Stimulated activated CD8-positive, alpha-beta memory T cell treated with anti-CD3 and anti-CD28 coated beads, Interleukin-7, amount 100 ng/mL, for 48 hours (primary cell): Measurements from ENCODE around the gene IL1RAPL1.

ENCODE experiments used
- DNase-seq, 2 donors: peaks; one replicate each; pipeline ENCODE4 v3.0.0-alpha.2; 2020; ENCODE audit warnings: low read depth in 1 of 2; ENCODE audit errors: extremely low read depth in 1 of 2

IL1RAPL1 gene

DNA sequence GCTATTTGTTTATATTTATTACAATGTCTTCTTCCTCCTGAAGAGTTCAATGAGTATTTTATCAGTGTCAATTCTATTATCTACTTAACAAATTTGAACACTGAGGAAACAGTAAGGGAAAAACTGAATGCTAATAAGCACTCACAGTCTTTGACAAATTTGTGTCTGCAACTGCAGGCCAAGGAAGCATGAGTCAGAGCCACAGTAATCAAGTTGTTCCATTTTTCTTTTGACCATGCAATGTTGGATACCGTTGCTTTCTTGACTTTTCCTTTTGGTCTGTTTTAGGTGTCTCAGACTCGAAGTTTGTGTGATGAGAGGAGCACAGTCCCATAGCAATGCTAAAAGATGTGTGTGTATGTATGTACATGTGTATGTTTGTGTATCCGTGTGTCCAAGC, 359.6 kb downstream of the IL1RAPL1 start:
- DNase-seq = no peak

- no peak for DNase-seq
Measured at GRCh38 chrX:28960063-28960462, 372.8 kb downstream of the IL1RAPL1 start.

GRCh38 chrX:28966331-28966730, 379.1 kb downstream of the IL1RAPL1 start:
- DNase-seq = no peak

DNA sequence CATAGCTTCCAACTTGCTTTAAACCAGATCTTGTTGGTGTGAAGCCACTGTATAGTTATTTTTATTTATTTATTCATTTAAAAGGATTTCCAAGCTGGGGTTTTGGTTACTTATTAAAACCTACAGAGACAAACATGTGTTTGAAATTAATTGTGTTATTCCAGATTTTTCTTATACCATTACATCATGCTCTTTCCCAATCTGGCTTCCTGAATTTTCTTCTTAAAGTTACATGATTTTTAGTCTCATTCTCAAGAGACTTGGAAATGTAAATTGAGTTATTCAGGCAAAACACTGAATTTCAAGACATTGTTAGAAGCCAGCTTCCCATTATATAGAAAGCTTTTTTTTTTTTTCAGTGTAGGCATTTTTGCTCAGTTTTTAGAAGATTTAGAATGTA, 381.9 kb downstream of the IL1RAPL1 start:
- no peak for DNase-seq

DNA sequence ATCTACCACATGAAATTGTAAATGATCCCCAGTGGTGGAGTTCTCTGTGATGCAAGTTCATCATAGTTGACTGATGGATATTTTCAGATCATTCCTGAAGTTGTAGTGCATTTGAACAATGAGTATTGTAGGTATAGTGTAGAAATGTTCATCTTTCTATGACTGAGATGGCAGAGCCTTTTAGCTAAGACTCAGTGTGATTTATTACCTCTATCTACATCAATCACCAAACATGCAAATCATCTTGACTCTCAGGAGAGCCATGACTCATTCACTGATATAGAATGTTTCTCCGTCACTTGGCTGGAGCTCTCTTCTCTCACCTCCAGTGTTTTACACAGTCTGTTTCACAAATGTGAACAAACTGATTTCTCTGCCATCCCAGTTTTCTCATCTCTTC, 392.6 kb downstream of the IL1RAPL1 start:
- no peak for DNase-seq

DNA sequence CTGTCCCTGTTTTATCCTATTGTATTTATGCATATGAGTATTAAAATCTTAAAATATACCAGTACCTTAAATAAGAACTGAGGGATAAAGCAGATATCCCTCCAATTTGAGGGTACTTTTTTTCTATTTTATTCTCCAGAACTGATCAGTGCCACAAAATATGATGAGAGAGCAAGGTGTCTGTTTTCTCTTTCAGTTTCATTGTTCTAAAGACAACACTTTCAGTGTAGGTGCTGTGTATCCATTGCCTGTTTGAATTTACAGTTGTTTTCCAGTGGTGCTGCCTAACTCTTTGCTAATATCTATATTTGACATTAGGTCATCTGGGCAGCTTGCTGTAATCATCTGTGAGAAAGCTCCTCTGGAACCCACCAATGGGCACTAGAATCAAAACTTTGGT, 394.7 kb downstream of the IL1RAPL1 start:
- DNase-seq = no peak

- DNase-seq = no peak
Measured at GRCh38 chrX:28988246-28988645, 401.0 kb downstream of the IL1RAPL1 start.

- no peak for DNase-seq
Measured at GRCh38 chrX:28997706-28998463, 410.6 kb downstream of the IL1RAPL1 start.

- no peak for DNase-seq
Measured at GRCh38 chrX:28998609-28999135, 411.4 kb downstream of the IL1RAPL1 start.

- DNase-seq = no peak
Measured at GRCh38 chrX:29012867-29013266, 425.6 kb downstream of the IL1RAPL1 start.

- DNase-seq = no peak
Measured at GRCh38 chrX:29023207-29023606, 436.0 kb downstream of the IL1RAPL1 start.

GRCh38 chrX:29024871-29025270, 437.6 kb downstream of the IL1RAPL1 start:
- no peak for DNase-seq

DNA sequence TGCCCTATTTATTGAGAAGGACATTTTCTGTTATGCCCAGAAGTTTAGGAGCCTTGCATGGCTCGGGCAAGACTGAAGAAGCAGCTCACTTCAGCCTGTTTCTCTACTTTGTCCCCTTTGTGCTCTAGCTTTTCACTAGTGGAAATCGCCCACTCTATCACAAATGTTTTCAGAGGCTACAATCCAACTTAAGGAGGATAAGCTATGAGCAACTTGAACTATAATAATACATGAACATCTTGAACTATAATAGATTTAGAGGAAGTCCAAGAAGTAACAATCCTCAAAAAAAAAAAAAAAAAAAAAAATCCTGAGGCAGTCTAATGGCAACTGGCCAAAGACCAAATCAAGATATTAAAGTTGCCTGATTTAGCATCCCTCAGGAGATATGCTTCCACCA, 452.3 kb downstream of the IL1RAPL1 start:
- no peak for DNase-seq

- DNase-seq = no peak
Measured at GRCh38 chrX:29040160-29040559, 452.9 kb downstream of the IL1RAPL1 start.

DNA sequence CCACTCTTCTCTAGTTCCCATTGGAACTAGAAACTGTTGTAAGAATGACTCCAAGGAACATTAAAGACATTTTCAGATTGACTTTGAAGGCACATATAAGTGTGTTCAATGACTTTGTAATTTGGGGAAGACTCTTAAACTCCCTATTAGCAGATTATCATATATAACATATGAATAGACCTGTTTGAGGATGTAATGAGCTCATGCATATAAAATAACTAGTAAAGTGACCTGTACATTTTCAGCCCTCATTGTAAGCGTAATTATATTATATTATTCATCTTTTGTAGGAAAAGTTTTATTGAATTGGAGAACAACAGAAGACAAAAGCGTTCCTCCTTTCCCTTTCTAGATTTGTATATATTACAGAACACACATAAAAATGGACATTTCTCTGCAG, 455.1 kb downstream of the IL1RAPL1 start:
- DNase-seq = no peak

- DNase-seq = no peak
Measured at GRCh38 chrX:29043746-29044145, 456.5 kb downstream of the IL1RAPL1 start.

GRCh38 chrX:29044423-29045184, 457.4 kb downstream of the IL1RAPL1 start:
- DNase-seq = no peak

- no peak for DNase-seq
Measured at GRCh38 chrX:29065477-29065876, 478.2 kb downstream of the IL1RAPL1 start.

- no peak for DNase-seq
Measured at GRCh38 chrX:29066516-29066915, 479.3 kb downstream of the IL1RAPL1 start.

- DNase-seq = no peak
Measured at GRCh38 chrX:29067351-29067750, 480.1 kb downstream of the IL1RAPL1 start.

- DNase-seq = no peak
Measured at GRCh38 chrX:29071525-29072320, 484.5 kb downstream of the IL1RAPL1 start.
